Measurements from ENCODE around the gene SCG5. TPM values are rescaled to one million over a fixed set of nuclear protein-coding genes. Genes with fewer than 3 reads are reported as not detected.

Gene SCG5
- total and polyA plus RNA-seq, 2 donors (not counting 3 experiments of a cell fraction or from before 2014, with no cell fraction given), result 3.3 to 3.9 TPM

DNA sequence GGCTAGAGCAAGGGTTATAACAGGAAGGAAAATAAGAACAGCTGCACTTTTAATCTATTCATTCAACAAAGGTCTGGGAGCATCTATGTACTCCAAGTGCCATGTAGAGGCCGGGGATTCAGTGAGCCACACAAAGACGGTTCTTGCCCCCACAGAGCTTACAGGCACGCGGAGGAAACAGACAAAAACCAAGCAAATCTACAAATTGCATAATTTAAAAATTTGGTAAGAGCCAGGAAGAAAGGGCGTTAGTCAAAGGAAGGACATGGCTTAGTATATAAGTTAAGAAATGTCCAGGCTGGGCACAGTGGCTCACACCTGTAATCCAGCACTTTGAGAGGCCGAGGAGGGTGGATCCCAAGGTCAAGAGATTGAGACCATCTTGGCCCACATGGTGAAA is 65.9 kb downstream of the SCG5 start:
- BruUV-seq (replicated peaks), result no TSS peak
- H3K4me2 ChIP-seq (ENCODE audit: insufficient read depth, low read length), result no peak overlapping the region
- H2AFZ ChIP-seq (ENCODE audit: low read depth, low read length), result no peak overlapping the region
- H3K4me1 ChIP-seq (ENCODE audit: control insufficient read depth, extremely low read depth, insufficient read depth, low read length), result no peaks in the 10 kb centered on the region
- FAIRE-seq, result no peak
- no peaks in the 10 kb centered on the region for H4K20me1 ChIP-seq (replicated peaks; ENCODE audit: control insufficient read depth, extremely low read depth, insufficient read depth, low read length)
- no peaks in the 10 kb centered on the region for H3K36me3 ChIP-seq (ENCODE audit: control insufficient read depth in 2 of 2, extremely low read depth in 1 of 2, insufficient read depth in 2 of 2, low read length in 2 of 2)
- peaks cover 5 to 38% of the 10 kb centered on the region in 2 experiments for H3K27me3 ChIP-seq (ENCODE audit: control insufficient read depth in 2 of 2, insufficient read depth in 2 of 2, low read length in 2 of 2)
- no peaks in the 10 kb centered on the region for H3K79me2 ChIP-seq (ENCODE audit: control insufficient read depth, insufficient read depth, low read length)
- CTCF ChIA-PET, result no interaction called here
- TF ChIP-seq JUN (IDR thresholded peaks at IDR 0.05; ENCODE audit: borderline replicate concordance, insufficient read depth, insufficient read length, low read depth), result no peak
- TF ChIP-seq, protein P1, sequence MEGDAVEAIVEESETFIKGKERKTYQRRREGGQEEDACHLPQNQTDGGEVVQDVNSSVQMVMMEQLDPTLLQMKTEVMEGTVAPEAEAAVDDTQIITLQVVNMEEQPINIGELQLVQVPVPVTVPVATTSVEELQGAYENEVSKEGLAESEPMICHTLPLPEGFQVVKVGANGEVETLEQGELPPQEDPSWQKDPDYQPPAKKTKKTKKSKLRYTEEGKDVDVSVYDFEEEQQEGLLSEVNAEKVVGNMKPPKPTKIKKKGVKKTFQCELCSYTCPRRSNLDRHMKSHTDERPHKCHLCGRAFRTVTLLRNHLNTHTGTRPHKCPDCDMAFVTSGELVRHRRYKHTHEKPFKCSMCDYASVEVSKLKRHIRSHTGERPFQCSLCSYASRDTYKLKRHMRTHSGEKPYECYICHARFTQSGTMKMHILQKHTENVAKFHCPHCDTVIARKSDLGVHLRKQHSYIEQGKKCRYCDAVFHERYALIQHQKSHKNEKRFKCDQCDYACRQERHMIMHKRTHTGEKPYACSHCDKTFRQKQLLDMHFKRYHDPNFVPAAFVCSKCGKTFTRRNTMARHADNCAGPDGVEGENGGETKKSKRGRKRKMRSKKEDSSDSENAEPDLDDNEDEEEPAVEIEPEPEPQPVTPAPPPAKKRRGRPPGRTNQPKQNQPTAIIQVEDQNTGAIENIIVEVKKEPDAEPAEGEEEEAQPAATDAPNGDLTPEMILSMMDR (IDR thresholded peaks at IDR 0.05; ENCODE audit: extremely low read depth in 1 of 2, insufficient read depth in 1 of 2, low read depth in 1 of 2, low read length in 2 of 2), result no peak
- TF ChIP-seq POLR2A (IDR thresholded peaks at IDR 0.05; ENCODE audit: low read depth, low read length), result no peak
- TF ChIP-seq MYC (IDR thresholded peaks at IDR 0.05; ENCODE audit: low read depth, low read length), result no peak
- TF ChIP-seq POLR2AphosphoS5 (IDR thresholded peaks at IDR 0.05; ENCODE audit: insufficient read depth, low read depth, low read length), result no peak
- TF ChIP-seq FOS (IDR thresholded peaks at IDR 0.05; ENCODE audit: borderline replicate concordance, insufficient read depth, low read length), result no peak
- TF ChIP-seq EZH2 (IDR thresholded peaks at IDR 0.05; ENCODE audit: borderline replicate concordance, low read depth, low read length, severe bottlenecking), result no peak
- TF ChIP-seq, protein P2, sequence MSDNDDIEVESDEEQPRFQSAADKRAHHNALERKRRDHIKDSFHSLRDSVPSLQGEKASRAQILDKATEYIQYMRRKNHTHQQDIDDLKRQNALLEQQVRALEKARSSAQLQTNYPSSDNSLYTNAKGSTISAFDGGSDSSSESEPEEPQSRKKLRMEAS (IDR thresholded peaks at IDR 0.05; ENCODE audit: insufficient read depth, insufficient read length), result no peak
- TF ChIP-seq GATA2 (IDR thresholded peaks at IDR 0.05; ENCODE audit: insufficient read depth, insufficient read length, low read depth, low read length), result no peak
- H3K9ac ChIP-seq (replicated peaks; ENCODE audit: extremely low read depth, insufficient read depth, low read length), result no peak overlapping the region
- H3K9me3 ChIP-seq (replicated peaks; ENCODE audit: control insufficient read depth, insufficient read depth, low read length), result no peaks in the 10 kb centered on the region
- intact Hi-C loops (cut with micrococcal nuclease) (no loop called here), dilution Hi-C loops (cut with MboI; ENCODE audit: extremely low pct_ligation_motif_present, low sequenced_read_pairs) (no loop called here)
- DNase-seq (ENCODE audit: low read depth, low spot score), result no peak
- POLR2A ChIA-PET, result no interaction called here
- no peak overlapping the region for H3K4me3 ChIP-seq (replicated peaks in 1 of 3; ENCODE audit: insufficient read depth in 1 of 3, low read depth in 1 of 3, low read length in 3 of 3)
- no peaks in the 10 kb centered on the region for H3K9me1 ChIP-seq (replicated peaks; ENCODE audit: control insufficient read depth, extremely low read depth, insufficient read depth, low read length)
- H3K27ac ChIP-seq (ENCODE audit: insufficient read depth, low read depth, low read length), result no peak overlapping the region
